RWPE1 (cell line): Measurements from ENCODE around the gene CD300LF.

Experiments used
- CTCF ChIA-PET: fragments of 350-600 bp; sonication (Branson Sonifier 250); formaldehyde crosslinking; extraction: SDS; loops from one replicate; lab custom pipeline; 2021; lab: Yijun Ruan, JAX
- POLR2A ChIA-PET: fragments of 400-600 bp; formaldehyde crosslinking; extraction: SDS; loops from one replicate; lab custom pipeline; 2020; ENCODE audit warnings: antibody characterized with exemption; ENCODE audit not compliant: low non-redundant PET; lab: Yijun Ruan, JAX
- DNase-seq: peaks from one replicate; pipeline ENCODE4 v3.0.0; 2012; ENCODE audit warnings: low spot score
- H3K27ac ChIP-seq: fragments of 450-650 bp; 2 replicates; pipeline ENCODE4 v1.5.1; 2017
- CTCF ChIP-seq: fragments of 450-650 bp; conservative IDR thresholded peaks from 2 replicates; pipeline ENCODE4 v1.5.1; 2017; ENCODE audit warnings: low read depth, mild to moderate bottlenecking

CD300LF gene

DNA sequence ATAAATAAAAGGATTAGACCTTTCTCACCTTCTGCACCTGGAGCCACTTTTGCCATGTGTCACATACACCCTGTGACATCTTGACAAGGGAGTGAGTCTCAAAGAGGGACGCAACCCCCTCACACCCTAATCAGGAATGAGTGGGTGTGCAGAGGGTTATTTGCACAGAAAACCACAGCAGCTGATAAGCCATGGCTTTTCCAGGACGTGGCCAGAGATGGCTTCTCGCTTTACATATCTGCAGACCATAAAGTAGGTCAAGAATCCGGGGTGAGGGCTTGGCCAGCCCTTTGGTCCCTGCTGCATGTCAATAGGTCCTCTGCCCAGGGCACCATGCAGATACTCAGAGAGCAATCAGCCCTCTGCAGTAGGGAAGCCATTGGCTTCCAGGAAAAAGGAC, 2.4 kb upstream of the CD300LF start:
- H3K27ac ChIP-seq = no peak overlapping the region
- ChIA-PET CTCF (interaction anchor here (1.0 kb wide), 1 partner anchor 30 kb away, joined by 3 read pairs; no protein-coding TSS in a partner anchor), POLR2A (no interaction called here)
- DNase-seq = no peak
- no peak for TF ChIP-seq CTCF

- no peak for DNase-seq
- TF ChIP-seq CTCF = no peak
- ChIA-PET POLR2A (no interaction called here), CTCF (no interaction called here)
- H3K27ac ChIP-seq = no peak overlapping the region
These were observed 540 bp upstream of the CD300LF start for GRCh38 chr17:74713171-74713755.

- no peak for TF ChIP-seq CTCF
- POLR2A ChIA-PET = no interaction called here
- no peak overlapping the region for H3K27ac ChIP-seq
- no peak for DNase-seq
- CTCF ChIA-PET = no interaction called here
These were observed 422 bp downstream of the CD300LF start for GRCh38 chr17:74712301-74712700.

DNA sequence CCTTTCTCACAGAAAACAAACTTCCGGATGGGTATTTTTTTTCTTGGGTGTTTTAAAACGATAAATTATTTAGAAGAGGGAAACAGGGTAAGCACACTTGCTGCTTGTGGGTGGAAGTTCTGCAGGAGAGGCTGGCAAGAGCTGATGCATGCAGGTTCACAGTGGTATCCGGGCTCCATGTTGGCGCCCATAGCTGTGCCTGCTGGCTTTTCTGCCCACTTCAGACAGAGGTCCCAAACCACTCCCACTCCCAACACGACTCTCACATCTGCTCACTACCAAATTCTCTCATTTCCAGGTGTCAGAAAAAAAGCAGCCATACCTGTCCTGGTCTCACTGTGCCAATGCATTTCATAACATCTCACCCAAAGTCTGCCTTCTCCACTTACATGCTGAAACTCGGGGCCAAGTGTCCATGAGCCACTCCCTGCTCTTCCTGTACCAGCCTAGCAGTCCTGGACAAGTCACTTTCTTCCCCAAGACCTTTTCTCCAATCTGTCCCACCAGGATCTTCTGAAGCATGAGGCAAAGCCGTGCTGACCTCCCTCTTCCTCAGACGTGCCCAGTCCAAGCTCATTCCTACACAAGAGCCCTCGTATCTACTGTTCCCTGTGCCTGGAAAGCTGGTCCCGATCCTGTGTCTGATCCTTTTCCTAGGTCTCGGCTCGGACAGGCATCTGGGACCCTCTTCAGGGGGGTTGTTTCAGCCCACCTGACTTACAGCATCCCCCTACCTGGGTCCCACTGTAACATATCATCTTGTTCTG, 1.5 kb downstream of the CD300LF start:
- H3K27ac ChIP-seq = no peak overlapping the region
- CTCF ChIA-PET = interaction anchor here (0.7 kb wide), 1 partner anchor 80 kb away, joined by 4 read pairs; no protein-coding TSS in a partner anchor
- no peak for TF ChIP-seq CTCF
- no peak for DNase-seq
- POLR2A ChIA-PET = no interaction called here

- POLR2A ChIA-PET = no interaction called here
- H3K27ac ChIP-seq = no peak overlapping the region
- DNase-seq = no peak
- TF ChIP-seq CTCF = no peak
- CTCF ChIA-PET = interaction anchor here (0.6 kb wide), 1 partner anchor 9 kb away, joined by 3 read pairs; no protein-coding TSS in a partner anchor
These were observed 8.2 kb downstream of the CD300LF start for GRCh38 chr17:74704544-74704943.

GRCh38 chr17:74703311-74703710, 9.4 kb downstream of the CD300LF start:
- ChIA-PET POLR2A (no interaction called here), CTCF (no interaction called here)
- no peak for DNase-seq
- TF ChIP-seq CTCF = no peak
- no peak overlapping the region for H3K27ac ChIP-seq
